SK-N-SH treated with all-trans-retinoic acid at 6 μM for 48 hours (cell line): ENCODE measurements around the gene TMEM208.

ENCODE experiments used
- ATAC-seq: fragments of 200-7000 bp; cut with Tn5 transposase; 3 replicates; pipeline ENCODE4 v1.9.1; 2020; ENCODE audit warnings: mild to moderate bottlenecking, moderate library complexity
- ARNTL ChIP-seq: fragments of 450-650 bp; formaldehyde crosslinking; IDR thresholded peaks from 2 replicates; pipeline ENCODE4 v1.5.0; 2020; ENCODE audit warnings: low read depth, mild to moderate bottlenecking, moderate library complexity, borderline replicate concordance
- CSDC2 ChIP-seq: fragments of 250-450 bp; sonication (Bioruptor Pico); IDR thresholded peaks from 2 replicates; pipeline ENCODE4 v1.5.0; 2020; ENCODE audit warnings: mild to moderate bottlenecking, moderate library complexity
- ESRRG ChIP-seq: fragments of 250-450 bp; sonication (Bioruptor Pico); IDR thresholded peaks from 2 replicates; pipeline ENCODE4 v1.6.1; 2021; ENCODE audit warnings: mild to moderate bottlenecking
- ISL1 ChIP-seq: fragments of 250-450 bp; sonication (Bioruptor Pico); IDR thresholded peaks from 2 replicates; pipeline ENCODE4 v2.1.2; 2022; ENCODE audit warnings: mild to moderate bottlenecking, moderate library complexity
- OSR1 ChIP-seq: fragments of 250-450 bp; sonication (Bioruptor Pico); IDR thresholded peaks from 2 replicates; pipeline ENCODE4 v1.8.0; 2022; ENCODE audit warnings: moderate library complexity, mild to moderate bottlenecking, inconsistent platforms
- SNAI2 ChIP-seq: fragments of 250-450 bp; sonication (Bioruptor Pico); IDR thresholded peaks from 2 replicates; pipeline ENCODE4 v1.5.0; 2020; ENCODE audit warnings: mild to moderate bottlenecking, moderate library complexity
- TCF4 ChIP-seq: fragments of 250-450 bp; sonication (Bioruptor Pico); IDR thresholded peaks from 2 replicates; pipeline ENCODE4 v1.8.0; 2021; ENCODE audit warnings: mild to moderate bottlenecking, moderate library complexity, borderline replicate concordance
- TOX ChIP-seq: fragments of 250-450 bp; sonication (Bioruptor Pico); IDR thresholded peaks from 2 replicates; pipeline ENCODE4 v1.8.0; 2021; ENCODE audit warnings: mild to moderate bottlenecking, moderate library complexity, borderline replicate concordance
- ZFP3 ChIP-seq: fragments of 250-450 bp; sonication (Bioruptor Pico); IDR thresholded peaks from 2 replicates; pipeline ENCODE4 v1.5.0; 2020; ENCODE audit warnings: mild to moderate bottlenecking, moderate library complexity
- ZFP30 ChIP-seq: fragments of 450-650 bp; formaldehyde crosslinking; IDR thresholded peaks from 2 replicates; pipeline ENCODE4 v1.5.0; 2022; ENCODE audit warnings: mild to moderate bottlenecking, moderate library complexity
- ZNF565 ChIP-seq: fragments of 450-650 bp; formaldehyde crosslinking; conservative IDR thresholded peaks from 2 replicates; pipeline ENCODE4 v1.5.0; 2020; ENCODE audit warnings: low read depth, mild to moderate bottlenecking, moderate library complexity
- ZNF70 ChIP-seq: fragments of 450-650 bp; formaldehyde crosslinking; IDR thresholded peaks from 2 replicates; pipeline ENCODE4 v1.5.0; 2020; ENCODE audit warnings: mild to moderate bottlenecking, moderate library complexity
- ZNF8 ChIP-seq: fragments of 450-650 bp; formaldehyde crosslinking; IDR thresholded peaks from 2 replicates; pipeline ENCODE4 v1.5.0; 2020; ENCODE audit warnings: mild to moderate bottlenecking, moderate library complexity
- TF ChIP-seq, protein P1 (sequence below): fragments of 250-450 bp; sonication (Bioruptor Pico); IDR thresholded peaks from 2 replicates; pipeline ENCODE4 v1.5.1; 2021; ENCODE audit warnings: mild to moderate bottlenecking, moderate library complexity
- TF ChIP-seq, protein P2 (sequence below): fragments of 250-450 bp; sonication (Bioruptor Pico); IDR thresholded peaks from 2 replicates; pipeline ENCODE4 v1.5.0; 2020; ENCODE audit warnings: mild to moderate bottlenecking, moderate library complexity
- TF ChIP-seq, protein P3 (sequence below): fragments of 250-450 bp; sonication (Bioruptor Pico); IDR thresholded peaks from 2 replicates; pipeline ENCODE4 v1.5.1; 2020; ENCODE audit warnings: low read depth, mild to moderate bottlenecking, moderate library complexity

TMEM208 gene

DNA sequence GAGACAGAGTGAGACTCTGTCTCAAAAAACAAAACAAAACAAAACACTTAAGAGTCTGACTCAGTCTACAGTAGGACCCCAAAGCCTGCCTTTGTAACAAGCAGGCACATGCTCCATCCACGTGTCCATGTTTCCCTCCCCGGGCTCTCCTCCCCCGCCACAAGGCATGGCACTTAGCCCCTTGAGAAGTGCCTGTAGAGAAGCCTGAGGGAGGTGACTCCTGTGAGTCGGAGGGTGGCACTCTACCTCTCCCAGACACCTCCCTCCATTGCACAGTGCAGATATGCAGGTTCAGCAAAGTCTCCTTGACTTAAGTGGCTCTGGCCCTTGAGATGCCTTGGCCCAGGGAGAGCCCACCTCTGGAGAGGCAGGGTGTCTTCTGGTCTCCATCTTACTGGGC lies 13.6 kb downstream of the TMEM208 start (continued):
- TF ChIP-seq ESRRG (no peak), ZNF70 (CRISPR knock-in tag) (no peak)

DNA sequence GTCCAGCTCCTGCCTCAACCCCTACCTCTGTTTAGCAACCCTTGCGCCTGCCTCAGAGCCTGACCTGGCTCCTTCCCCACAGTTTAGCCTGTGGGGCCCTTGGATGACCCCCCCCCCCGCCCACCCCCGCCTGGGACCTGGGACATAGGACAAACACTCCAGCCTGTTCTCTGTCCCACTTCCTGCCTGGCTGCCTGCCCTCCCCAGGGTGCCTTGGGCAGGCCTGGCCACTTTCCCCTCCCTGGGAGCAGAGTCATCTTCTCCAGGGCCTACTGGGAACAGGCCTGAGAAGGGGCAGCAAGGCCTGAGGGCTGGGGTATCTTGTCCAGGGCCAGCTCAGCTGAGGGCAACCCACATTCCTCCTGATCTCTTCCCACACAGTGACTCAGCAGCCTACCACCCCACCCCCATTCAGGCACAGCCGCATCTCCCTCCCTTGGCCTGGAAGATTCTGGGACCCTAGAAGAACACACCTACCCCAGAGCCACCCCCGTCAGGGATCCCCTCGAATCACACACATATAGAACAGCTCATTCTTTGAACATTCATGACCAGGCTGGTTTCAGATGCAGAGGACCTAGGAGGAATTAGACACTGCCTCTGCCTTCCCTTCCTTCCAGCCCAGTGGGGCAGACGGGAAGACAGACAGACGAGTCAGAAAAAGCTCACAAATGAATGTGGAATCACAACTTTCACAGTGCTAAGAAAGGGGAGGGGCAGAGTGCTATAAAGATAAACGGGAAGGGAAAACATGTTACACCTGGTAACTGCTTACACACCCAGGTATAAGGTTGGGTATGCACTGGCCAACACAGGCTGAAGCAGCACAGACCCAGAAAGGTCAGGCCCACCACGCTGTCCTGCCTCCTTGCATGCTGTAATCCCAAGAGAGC lies 14.3 kb downstream of the TMEM208 start:
- ATAC-seq = peak; percentile 58

DNA sequence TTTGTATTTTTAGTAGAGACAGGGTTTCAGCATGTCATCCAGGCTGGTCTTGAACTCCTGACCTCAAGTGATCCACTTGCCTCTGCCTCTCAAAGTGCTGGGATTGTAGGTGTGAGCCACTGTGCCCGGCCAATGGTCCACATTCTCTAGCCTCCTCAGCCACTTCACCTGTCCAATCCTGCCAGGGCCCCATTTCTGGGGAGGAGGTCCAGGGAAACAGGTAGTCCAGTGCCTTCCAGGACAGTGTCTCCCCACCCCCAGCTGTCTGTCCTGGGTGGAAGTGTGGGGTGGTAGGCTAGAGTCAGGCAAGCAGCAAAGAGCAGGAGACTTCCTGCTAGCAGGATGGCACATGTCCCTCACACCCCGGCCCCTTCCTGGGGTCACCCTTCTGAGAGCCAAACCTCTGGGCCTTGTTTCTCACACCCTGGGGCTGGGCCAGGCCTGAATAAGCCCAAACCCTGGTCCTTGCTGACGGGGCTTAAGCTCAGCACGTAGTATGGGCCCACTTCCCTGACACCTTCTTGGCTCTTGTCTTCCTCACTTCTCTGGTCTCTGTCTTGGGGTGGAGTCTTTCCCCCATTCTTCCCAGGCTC lies 15.3 kb downstream of the TMEM208 start:
- ATAC-seq = no peak
- no peak for TF ChIP-seq ZNF565 (CRISPR knock-in tag)
- TF ChIP-seq OSR1 (CRISPR knock-in tag) = no peak
- no peak for TF ChIP-seq SNAI2 (CRISPR knock-in tag)
- TF ChIP-seq, protein P1, sequence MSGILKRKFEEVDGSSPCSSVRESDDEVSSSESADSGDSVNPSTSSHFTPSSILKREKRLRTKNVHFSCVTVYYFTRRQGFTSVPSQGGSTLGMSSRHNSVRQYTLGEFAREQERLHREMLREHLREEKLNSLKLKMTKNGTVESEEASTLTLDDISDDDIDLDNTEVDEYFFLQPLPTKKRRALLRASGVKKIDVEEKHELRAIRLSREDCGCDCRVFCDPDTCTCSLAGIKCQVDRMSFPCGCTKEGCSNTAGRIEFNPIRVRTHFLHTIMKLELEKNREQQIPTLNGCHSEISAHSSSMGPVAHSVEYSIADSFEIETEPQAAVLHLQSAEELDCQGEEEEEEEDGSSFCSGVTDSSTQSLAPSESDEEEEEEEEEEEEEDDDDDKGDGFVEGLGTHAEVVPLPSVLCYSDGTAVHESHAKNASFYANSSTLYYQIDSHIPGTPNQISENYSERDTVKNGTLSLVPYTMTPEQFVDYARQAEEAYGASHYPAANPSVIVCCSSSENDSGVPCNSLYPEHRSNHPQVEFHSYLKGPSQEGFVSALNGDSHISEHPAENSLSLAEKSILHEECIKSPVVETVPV = no peak
- TF ChIP-seq, protein P2, sequence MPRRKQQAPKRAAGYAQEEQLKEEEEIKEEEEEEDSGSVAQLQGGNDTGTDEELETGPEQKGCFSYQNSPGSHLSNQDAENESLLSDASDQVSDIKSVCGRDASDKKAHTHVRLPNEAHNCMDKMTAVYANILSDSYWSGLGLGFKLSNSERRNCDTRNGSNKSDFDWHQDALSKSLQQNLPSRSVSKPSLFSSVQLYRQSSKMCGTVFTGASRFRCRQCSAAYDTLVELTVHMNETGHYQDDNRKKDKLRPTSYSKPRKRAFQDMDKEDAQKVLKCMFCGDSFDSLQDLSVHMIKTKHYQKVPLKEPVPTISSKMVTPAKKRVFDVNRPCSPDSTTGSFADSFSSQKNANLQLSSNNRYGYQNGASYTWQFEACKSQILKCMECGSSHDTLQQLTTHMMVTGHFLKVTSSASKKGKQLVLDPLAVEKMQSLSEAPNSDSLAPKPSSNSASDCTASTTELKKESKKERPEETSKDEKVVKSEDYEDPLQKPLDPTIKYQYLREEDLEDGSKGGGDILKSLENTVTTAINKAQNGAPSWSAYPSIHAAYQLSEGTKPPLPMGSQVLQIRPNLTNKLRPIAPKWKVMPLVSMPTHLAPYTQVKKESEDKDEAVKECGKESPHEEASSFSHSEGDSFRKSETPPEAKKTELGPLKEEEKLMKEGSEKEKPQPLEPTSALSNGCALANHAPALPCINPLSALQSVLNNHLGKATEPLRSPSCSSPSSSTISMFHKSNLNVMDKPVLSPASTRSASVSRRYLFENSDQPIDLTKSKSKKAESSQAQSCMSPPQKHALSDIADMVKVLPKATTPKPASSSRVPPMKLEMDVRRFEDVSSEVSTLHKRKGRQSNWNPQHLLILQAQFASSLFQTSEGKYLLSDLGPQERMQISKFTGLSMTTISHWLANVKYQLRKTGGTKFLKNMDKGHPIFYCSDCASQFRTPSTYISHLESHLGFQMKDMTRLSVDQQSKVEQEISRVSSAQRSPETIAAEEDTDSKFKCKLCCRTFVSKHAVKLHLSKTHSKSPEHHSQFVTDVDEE (CRISPR knock-in tag) = no peak

More for the DNA sequence above, 14.3 kb downstream of the TMEM208 start:
- TF ChIP-seq CSDC2 (CRISPR knock-in tag) = no peak
- peak; percentile 69 for TF ChIP-seq ZFP3 (CRISPR knock-in tag)

DNA sequence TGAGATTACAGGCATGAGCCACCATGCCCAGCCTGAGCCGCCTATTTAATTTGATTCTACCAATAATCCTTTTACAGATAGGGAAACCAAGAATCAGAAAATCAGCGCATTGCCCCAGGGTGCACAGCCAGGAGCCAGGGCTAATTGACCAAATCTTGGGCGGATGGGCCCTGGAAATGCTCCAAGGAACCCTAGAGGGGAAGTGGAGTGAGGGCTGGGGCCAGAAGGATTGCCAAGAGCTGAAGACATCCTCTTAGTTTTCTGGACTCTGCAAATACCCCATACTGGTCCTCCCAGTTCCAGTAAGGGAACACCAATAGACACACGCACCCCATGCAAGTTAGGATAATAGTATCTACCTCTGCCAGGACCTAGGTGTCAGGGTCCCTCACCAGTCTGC lies 16.6 kb downstream of the TMEM208 start:
- ATAC-seq = no peak
- TF ChIP-seq ZFP30 (CRISPR knock-in tag) = no peak
- no peak for TF ChIP-seq TCF4
- TF ChIP-seq, all 23 proteins: peak for 0

DNA sequence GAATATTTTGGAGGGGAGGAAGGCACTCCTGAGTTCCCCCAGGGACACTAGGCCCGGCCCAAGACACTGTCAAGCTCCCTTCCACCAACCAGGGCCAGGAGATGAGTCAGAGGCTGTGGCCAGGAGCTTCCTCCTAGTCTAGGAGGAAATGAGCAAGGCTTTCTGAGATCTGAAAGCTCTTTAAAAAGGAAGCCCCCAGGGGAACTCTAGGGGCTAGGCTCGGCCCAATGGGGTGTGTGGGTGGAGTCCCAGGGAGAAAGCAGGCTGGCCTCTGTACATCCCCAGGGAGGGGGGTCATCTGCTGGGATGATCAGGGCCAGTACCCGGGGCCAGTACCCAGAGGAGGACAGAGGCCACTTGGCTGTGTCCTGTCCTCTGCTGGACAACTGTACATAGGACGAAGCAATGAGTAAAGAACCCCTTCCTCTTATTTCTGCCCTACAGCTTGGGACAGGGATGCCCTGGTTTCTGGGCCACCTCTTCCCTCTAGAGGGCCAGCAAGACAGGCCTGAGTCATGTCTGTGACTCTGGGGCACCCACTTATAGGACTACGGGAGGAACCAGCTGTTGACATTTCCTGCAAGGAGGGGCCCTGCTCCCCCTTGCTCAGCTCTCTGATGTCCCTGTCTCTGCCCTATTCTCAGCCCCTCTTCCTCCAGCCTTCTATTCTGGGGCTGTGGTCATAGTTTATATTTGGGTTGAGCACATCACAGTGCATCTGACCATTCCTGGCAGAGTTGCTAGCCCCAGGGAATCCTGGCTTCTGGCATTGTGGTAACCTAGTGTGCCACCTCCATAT lies 17.7 kb downstream of the TMEM208 start:
- TF ChIP-seq ZNF70 (CRISPR knock-in tag) (no peak), ESRRG (no peak), ZFP30 (CRISPR knock-in tag) (no peak)
- ATAC-seq = peak; percentile 19

DNA sequence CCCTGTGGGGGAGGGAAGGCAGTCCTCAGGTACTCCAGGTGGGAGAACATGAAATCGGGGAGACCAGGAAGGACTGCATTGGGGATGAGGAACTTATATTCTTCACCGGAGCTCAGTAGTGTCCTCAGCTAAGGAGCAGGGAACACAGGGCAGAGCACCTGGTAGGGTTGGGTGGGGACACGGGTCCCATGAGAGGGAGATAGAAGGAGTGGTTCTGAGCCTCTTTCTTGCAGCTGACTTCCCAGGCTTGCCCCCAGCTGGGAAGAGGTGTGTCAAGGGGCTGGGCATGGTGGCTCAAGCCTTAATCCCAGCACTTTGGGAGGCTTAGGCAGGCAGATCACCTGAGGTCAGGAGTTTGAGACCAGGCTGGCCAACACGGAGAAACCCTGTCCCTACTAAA lies 18.3 kb downstream of the TMEM208 start:
- TF ChIP-seq, protein P3, sequence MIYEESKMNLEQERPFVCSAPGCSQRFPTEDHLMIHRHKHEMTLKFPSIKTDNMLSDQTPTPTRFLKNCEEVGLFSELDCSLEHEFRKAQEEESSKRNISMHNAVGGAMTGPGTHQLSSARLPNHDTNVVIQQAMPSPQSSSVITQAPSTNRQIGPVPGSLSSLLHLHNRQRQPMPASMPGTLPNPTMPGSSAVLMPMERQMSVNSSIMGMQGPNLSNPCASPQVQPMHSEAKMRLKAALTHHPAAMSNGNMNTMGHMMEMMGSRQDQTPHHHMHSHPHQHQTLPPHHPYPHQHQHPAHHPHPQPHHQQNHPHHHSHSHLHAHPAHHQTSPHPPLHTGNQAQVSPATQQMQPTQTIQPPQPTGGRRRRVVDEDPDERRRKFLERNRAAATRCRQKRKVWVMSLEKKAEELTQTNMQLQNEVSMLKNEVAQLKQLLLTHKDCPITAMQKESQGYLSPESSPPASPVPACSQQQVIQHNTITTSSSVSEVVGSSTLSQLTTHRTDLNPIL = no peak
- TF ChIP-seq OSR1 (CRISPR knock-in tag) = no peak
- TF ChIP-seq ZNF8 (CRISPR knock-in tag) = no peak
- TF ChIP-seq TCF4 = no peak
- no peak for TF ChIP-seq SNAI2 (CRISPR knock-in tag)
- TF ChIP-seq ZFP3 (CRISPR knock-in tag) = no peak
- TF ChIP-seq TOX (CRISPR knock-in tag) = no peak
- TF ChIP-seq CSDC2 (CRISPR knock-in tag) = no peak
- TF ChIP-seq ARNTL (CRISPR knock-in tag) = no peak
- no peak for TF ChIP-seq ZNF70 (CRISPR knock-in tag)
- TF ChIP-seq ISL1 (CRISPR knock-in tag) = no peak
- TF ChIP-seq ZFP30 (CRISPR knock-in tag) = no peak
- no peak for TF ChIP-seq ZNF565 (CRISPR knock-in tag)
- no peak for ATAC-seq
